CD8-positive, alpha-beta memory T cell (primary cell): ENCODE measurements around the gene GBF1. TPM values are rescaled to one million over a fixed set of nuclear protein-coding genes. Genes with fewer than 3 reads are reported as not detected.
A peak's percentile ranks its signal among the peaks of the same experiment; 100 is the strongest.

ENCODE experiments used
- CTCF ChIA-PET: fragments of 350-600 bp; sonication (Branson Sonifier 250); formaldehyde crosslinking; loops from one replicate; lab custom pipeline; 2021; ENCODE audit warnings: antibody characterized with exemption; lab: Charles Lee
- POLR2A ChIA-PET: fragments of 350-600 bp; sonication (Branson Sonifier 250); formaldehyde crosslinking; loops from one replicate; lab custom pipeline; 2021; ENCODE audit warnings: antibody characterized with exemption; lab: Charles Lee
- DNase-seq, 5 donors: peaks; one replicate each; pipeline versions ENCODE4 v3.0.0 to v3.0.0-alpha.2; 2020 to 2022; ENCODE audit warnings: mixed read lengths in 1 of 5
- H3K27ac ChIP-seq: one replicate; pipeline ENCODE4 v1.7.0; 2013; ENCODE audit warnings: low read depth, mild to moderate bottlenecking, low read length, moderate library complexity
- H3K27me3 ChIP-seq: 2 replicates; pipeline ENCODE4 v1.7.0; 2013; ENCODE audit warnings: low read length, mild to moderate bottlenecking; ENCODE audit not compliant: insufficient read depth, poor library complexity, severe bottlenecking
- H3K36me3 ChIP-seq: 2 replicates; pipeline ENCODE4 v1.7.0; 2013; ENCODE audit warnings: mild to moderate bottlenecking, low read length, moderate library complexity; ENCODE audit not compliant: insufficient read depth
- H3K4me1 ChIP-seq: 2 replicates; pipeline ENCODE4 v1.7.0; 2013; ENCODE audit warnings: mild to moderate bottlenecking, low read length, moderate library complexity; ENCODE audit not compliant: insufficient read depth
- H3K4me3 ChIP-seq: 2 replicates; pipeline ENCODE4 v1.7.0; 2013; ENCODE audit warnings: mild to moderate bottlenecking, low read length
- H3K9me3 ChIP-seq: 2 replicates; pipeline ENCODE4 v1.7.0; 2013; ENCODE audit warnings: mild to moderate bottlenecking, low read length
- H3K27ac Mint-ChIP-seq, 8 donors: one replicate each; pipeline ENCODE4 v1.8.0; 2020 to 2021; ENCODE audit warnings: mixed read lengths in 8 of 8, mild to moderate bottlenecking in 6 of 8, inconsistent platforms in 3 of 8, moderate library complexity in 3 of 8
- H3K27me3 Mint-ChIP-seq, 2 donors: one replicate each; pipeline ENCODE4 v1.8.0; 2020 to 2021; ENCODE audit warnings: mixed read lengths in 2 of 2, mild to moderate bottlenecking in 1 of 2, moderate library complexity in 1 of 2
- H3K36me3 Mint-ChIP-seq, 3 donors: one replicate each; pipeline ENCODE4 v1.8.0; 2020 to 2021; ENCODE audit warnings: mixed read lengths in 3 of 3, inconsistent platforms in 1 of 3, mild to moderate bottlenecking in 1 of 3
- H3K4me1 Mint-ChIP-seq, 3 donors: one replicate each; pipeline ENCODE4 v1.8.0; 2020 to 2021; ENCODE audit warnings: mixed read lengths in 3 of 3, inconsistent platforms in 1 of 3, mild to moderate bottlenecking in 1 of 3
- H3K4me3 Mint-ChIP-seq, 7 donors: one replicate each; pipeline ENCODE4 v1.8.0; 2020 to 2021; ENCODE audit warnings: mixed read lengths in 7 of 7, mild to moderate bottlenecking in 6 of 7, moderate library complexity in 4 of 7, inconsistent platforms in 2 of 7
- H3K9me3 Mint-ChIP-seq, 5 donors: one replicate each; pipeline ENCODE4 v1.8.0; 2020 to 2022; ENCODE audit warnings: mixed read lengths in 5 of 5, mild to moderate bottlenecking in 3 of 5, moderate library complexity in 2 of 5, inconsistent platforms in 1 of 5
- polyA plus RNA-seq: library from polyadenylated mRNA; unstranded; fragments of 300-500 nt; fragmentation: Illumina TruSeq; gene quantifications from one replicate; pipeline ENCODE4 v1.2.3, GENCODE V29; 2021
- total RNA-seq, 2 experiments: library from RNA; stranded (reverse); gene quantifications; one replicate each; pipeline ENCODE4 v1.2.3, GENCODE V29; 2021

Gene GBF1
- total and polyA plus RNA-seq, 3 experiments from 2014 or later: 21.6 to 39.2 (median 38.7) TPM

DNA sequence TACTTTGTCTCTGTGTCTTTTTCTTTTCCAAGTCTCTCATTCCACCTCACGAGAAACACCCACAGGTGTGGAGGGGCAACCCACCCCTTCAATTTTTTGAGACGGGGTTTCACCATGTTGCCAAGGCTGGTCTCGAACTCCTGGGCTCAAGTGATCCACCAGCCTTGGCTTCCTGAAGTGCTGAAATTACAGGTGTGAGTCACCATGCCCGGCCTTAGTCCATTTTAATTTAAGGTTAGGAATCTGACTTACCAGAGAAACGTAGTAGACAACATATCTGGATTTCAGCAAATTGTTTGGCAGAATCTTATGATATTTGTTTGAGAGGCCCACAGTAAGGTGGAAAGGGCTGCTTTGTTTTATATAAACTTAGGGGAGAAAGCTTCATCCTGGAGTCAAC lies 147.0 kb downstream of the GBF1 start:
- ChIA-PET CTCF (interaction anchor here (2.0 to 3.5 kb wide), 3 partner anchors 11 to 162 kb away, joined by 6 to 21 read pairs (median 7); no protein-coding TSS in a partner anchor), POLR2A (interaction anchor here (4.0 kb wide), 1 partner anchor 58 kb away, joined by 24 read pairs; the partner anchor contains the start of gene C10orf95)
- peak overlapping the region in 5 of 8 donors; percentile 86 to 100 (median 100) for H3K27ac Mint-ChIP-seq
- peaks cover 20 to 27% (median 23%) of the 10 kb centered on the region in 3 donors for H3K4me1 Mint-ChIP-seq
- peaks cover 0 to 8% of the 10 kb centered on the region in 2 donors for H3K27me3 Mint-ChIP-seq
- peaks cover 18% of the 10 kb centered on the region for H3K4me1 ChIP-seq
- no peaks in the 10 kb centered on the region for H3K9me3 ChIP-seq
- no peak overlapping the region for H3K27ac ChIP-seq
- peaks cover 0 to 24% (median 1%) of the 10 kb centered on the region in 3 donors for H3K36me3 Mint-ChIP-seq
- no peaks in the 10 kb centered on the region for H3K27me3 ChIP-seq
- H3K36me3 ChIP-seq: no peaks in the 10 kb centered on the region
- DNase-seq: no peak
- peak overlapping the region in 2 of 7 donors; percentile 51 to 97 for H3K4me3 Mint-ChIP-seq
- H3K4me3 ChIP-seq: no peak overlapping the region
- H3K9me3 Mint-ChIP-seq: no peaks in the 10 kb centered on the region

DNA sequence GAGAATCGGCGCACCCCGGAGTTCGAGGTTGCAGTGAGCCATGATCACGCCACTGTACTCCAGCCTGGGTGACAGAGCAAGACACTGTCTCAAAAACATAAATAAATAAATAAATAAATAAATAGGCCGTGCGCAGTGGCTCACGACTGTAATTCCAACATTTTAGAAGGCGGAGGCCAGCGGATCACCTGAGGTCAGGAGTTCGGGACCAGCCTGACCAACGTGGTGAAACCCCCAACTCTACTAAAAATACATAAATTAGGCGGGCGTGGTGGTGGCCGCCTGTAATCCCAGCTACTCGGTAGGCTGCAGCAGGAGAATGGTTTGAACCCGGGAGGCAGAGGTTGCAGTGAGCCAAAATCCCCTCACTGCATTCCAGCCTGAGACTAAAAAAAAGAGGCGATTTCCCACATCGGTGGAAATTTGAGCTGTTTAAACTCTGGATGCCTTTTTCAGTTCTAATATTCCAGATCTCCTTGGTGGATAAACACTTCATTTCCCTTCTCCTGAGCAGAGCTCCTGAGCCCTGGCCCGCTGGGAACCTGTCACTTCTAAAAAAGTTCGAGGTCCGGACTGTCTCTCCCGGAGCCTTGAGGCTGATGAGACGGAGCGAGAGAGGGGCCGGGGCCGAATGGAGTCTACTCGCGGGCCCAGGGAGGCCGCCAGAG lies 148.2 kb downstream of the GBF1 start:
- H3K4me3 ChIP-seq: peak overlapping the region; percentile 100
- Mint-ChIP-seq H3K4me1 (peaks cover 29 to 40% (median 30%) of the 10 kb centered on the region in 3 donors), H3K27me3 (peaks cover 0 to 8% of the 10 kb centered on the region in 2 donors), H3K4me3 (peak overlapping the region; percentile 89 to 97 (median 96)), H3K36me3 (peaks cover 0 to 37% (median 1%) of the 10 kb centered on the region in 3 donors), H3K27ac (peak overlapping the region; percentile 98 to 100 (median 100)), H3K9me3 (no peaks in the 10 kb centered on the region)
- no peaks in the 10 kb centered on the region for H3K27me3 ChIP-seq
- peak overlapping the region; percentile 100 for H3K27ac ChIP-seq
- ChIA-PET POLR2A (interaction anchor here (0.6 to 4.0 kb wide), 8 partner anchors 10 to 191 kb away, joined by 3 to 30 read pairs (median 3); partner anchors contain the start of genes ACTR1A, C10orf95, FBXL15 and GBF1), CTCF (interaction anchor here (0.7 to 5.0 kb wide), 28 partner anchors 9 to 224 kb away, joined by 3 to 34 read pairs (median 6); partner anchors contain the start of genes ACTR1A, C10orf95, CUEDC2 and ELOVL3)
- no peak for DNase-seq
- no peaks in the 10 kb centered on the region for H3K9me3 ChIP-seq
- peaks cover 22% of the 10 kb centered on the region for H3K4me1 ChIP-seq
- H3K36me3 ChIP-seq: no peaks in the 10 kb centered on the region

DNA sequence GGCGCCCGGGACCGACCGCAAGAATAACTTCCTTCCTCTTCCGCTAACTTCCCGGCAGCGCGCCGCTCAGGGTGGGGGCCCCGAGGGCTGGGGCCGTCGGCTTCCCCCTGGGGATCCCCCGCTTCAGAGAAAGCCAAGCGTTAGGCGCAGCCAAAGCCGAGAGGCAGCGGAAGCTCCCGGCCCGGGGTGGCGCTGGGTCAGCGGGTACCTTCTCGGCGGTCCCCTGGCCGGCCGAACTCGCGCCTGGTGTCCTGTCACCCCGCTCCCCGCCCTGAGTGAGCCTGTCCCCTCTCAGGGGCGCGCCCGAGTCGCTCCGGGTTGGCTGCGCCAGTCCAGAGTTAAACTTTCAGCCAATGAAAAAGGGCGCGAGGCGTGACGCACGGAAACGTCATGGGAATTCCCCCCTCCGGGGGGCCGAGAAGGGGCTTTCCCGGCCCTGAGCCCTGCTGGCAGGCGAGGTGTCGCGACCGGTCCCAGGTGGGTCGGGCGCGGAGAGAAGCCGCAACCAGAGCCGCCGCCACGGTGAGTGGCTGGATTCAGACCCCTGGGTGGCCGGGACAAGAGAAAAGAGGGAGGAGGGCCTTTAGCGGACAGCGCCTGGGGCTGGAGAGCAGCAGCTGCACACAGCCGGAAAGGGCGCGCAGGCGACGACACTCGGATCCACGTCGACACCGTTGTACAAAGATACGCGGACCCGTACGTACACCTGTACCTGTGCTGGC lies 148.9 kb downstream of the GBF1 start:
- peaks cover 31 to 44% (median 32%) of the 10 kb centered on the region in 3 donors for H3K4me1 Mint-ChIP-seq
- ChIA-PET CTCF (interaction anchor here (0.6 to 5.0 kb wide), 30 partner anchors 9 to 262 kb away, joined by 3 to 34 read pairs (median 6); partner anchors contain the start of genes ACTR1A, C10orf95, CUEDC2 and ELOVL3), POLR2A (interaction anchor here (0.6 to 4.0 kb wide), 11 partner anchors 10 to 190 kb away, joined by 3 to 30 read pairs (median 4); partner anchors contain the start of genes ACTR1A, C10orf95, FBXL15 and GBF1)
- peaks cover 0 to 8% of the 10 kb centered on the region in 2 donors for H3K27me3 Mint-ChIP-seq
- Histone ChIP-seq H3K27ac (peak overlapping the region; percentile 100), H3K9me3 (no peaks in the 10 kb centered on the region), H3K4me1 (peaks cover 29% of the 10 kb centered on the region), H3K36me3 (no peaks in the 10 kb centered on the region), H3K4me3 (peak overlapping the region; percentile 100), H3K27me3 (no peaks in the 10 kb centered on the region)
- peak overlapping the region; percentile 98 to 100 (median 100) for H3K27ac Mint-ChIP-seq
- H3K36me3 Mint-ChIP-seq: peaks cover 0 to 40% (median 1%) of the 10 kb centered on the region in 3 donors
- peak overlapping the region; percentile 89 to 97 (median 96) for H3K4me3 Mint-ChIP-seq
- peak; percentile 97 to 100 (median 99) for DNase-seq
- no peaks in the 10 kb centered on the region for H3K9me3 Mint-ChIP-seq

DNA sequence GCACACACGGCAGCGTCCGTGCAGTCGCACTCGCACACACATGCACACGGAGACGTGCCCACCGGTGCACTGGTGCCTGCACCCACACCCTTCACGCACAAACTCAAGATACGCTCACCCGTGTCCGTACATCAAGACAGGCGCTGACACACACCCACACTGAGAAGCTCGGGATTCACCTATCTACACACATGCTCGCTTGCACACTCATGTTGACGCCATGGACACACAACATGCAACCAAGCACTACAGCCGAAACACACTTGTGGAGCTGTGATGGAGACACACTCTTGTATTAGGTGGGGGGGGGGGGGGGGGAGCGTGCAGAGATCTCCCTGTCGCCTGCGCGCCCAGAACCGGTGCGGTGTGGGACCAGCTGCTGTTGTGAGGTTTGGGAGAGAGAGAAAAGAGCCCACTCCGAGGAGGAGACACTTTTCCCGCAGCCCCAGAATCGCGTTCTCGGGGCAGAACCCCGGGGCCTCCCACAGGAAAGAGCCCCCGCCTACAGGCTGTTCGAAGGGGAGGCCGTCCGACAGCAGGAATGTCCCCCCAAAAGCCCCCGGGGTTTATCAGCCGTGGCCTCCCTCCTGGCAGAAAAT lies 149.6 kb downstream of the GBF1 start:
- Histone ChIP-seq H3K4me1 (peaks cover 32% of the 10 kb centered on the region), H3K9me3 (no peaks in the 10 kb centered on the region), H3K36me3 (no peaks in the 10 kb centered on the region), H3K27me3 (no peaks in the 10 kb centered on the region), H3K27ac (peak overlapping the region; percentile 100), H3K4me3 (peak overlapping the region; percentile 100)
- Mint-ChIP-seq H3K27ac (peak overlapping the region; percentile 98 to 100 (median 100)), H3K9me3 (no peaks in the 10 kb centered on the region), H3K4me1 (peaks cover 35 to 50% (median 37%) of the 10 kb centered on the region in 3 donors), H3K4me3 (peak overlapping the region; percentile 89 to 97 (median 96)), H3K27me3 (peaks cover 0 to 8% of the 10 kb centered on the region in 2 donors), H3K36me3 (peaks cover 0 to 46% (median 1%) of the 10 kb centered on the region in 3 donors)
- peak in 1 of 5 donors; percentile 69 for DNase-seq
- CTCF ChIA-PET: interaction anchor here (0.6 to 5.0 kb wide), 17 partner anchors 9 to 250 kb away, joined by 3 to 34 read pairs (median 4); partner anchors contain the start of genes ACTR1A, C10orf95, SUFU and TRIM8
- POLR2A ChIA-PET: interaction anchor here (0.6 to 4.0 kb wide), 9 partner anchors 25 to 275 kb away, joined by 3 to 30 read pairs (median 4); partner anchors contain the start of genes ACTR1A, C10orf95, FBXL15 and LDB1

DNA sequence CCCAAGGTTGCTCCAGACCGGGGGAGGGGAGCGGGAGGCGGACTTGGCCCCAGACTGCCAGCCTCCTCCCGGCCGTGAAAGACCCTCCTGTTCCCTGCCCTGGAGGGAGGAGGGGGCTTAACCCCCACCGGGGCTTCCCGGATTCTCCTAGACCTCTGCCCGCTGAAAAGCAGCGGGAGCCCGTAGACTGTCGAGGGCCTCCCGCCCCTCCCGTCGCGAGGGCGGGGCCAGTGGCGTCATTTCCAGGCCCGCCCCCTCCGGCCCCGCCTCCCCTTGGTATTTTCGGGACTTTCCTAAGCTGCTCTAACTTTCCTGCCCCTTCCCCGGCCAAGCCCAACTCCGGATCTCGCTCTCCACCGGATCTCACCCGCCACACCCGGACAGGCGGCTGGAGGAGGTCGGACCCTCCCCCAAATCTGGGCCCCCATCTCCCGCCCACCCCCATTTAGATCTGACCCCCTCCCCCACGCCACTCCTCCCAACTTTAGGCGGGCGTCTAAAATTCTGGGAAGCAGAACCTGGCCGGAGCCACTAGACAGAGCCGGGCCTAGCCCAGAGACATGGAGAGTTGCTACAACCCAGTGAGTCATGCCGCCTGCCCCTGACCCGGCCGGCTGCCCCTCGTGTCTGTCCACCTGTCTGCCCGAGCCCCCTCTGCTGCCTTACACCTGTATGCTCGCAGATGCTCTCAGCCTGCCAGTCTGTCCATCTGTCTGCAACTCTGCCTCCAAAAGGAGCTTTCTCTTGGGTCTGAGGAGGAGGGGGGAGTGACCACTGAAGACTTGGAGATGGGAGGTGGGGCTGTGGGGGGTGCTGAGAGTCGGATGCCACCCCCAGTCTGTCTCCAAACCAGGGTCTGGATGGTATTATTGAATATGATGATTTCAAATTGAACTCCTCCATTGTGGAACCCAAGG lies 150.3 kb downstream of the GBF1 start, which contains the start of gene NFKB2:
Gene NFKB2, plus strand, starts transcription at position 306 of the 917 bp plus-strand sequence. Its CDS starts 255 bp downstream, at position 561.
- H3K4me1 Mint-ChIP-seq: peaks cover 35 to 54% (median 37%) of the 10 kb centered on the region in 3 donors
- H3K27me3 Mint-ChIP-seq: peaks cover 0 to 8% of the 10 kb centered on the region in 2 donors
- H3K4me3 Mint-ChIP-seq: peak within 1 kb of the TSS; percentile 89 to 97 (median 96)
- H3K27me3 ChIP-seq: no peaks in the 10 kb centered on the region
- ChIA-PET CTCF (interaction anchor here (0.7 to 5.9 kb wide), 16 partner anchors 9 to 249 kb away, joined by 3 to 64 read pairs (median 4); partner anchors contain the start of genes ACTR1A, C10orf95, SUFU and TRIM8), POLR2A (interaction anchor here (0.6 to 4.0 kb wide), 9 partner anchors 25 to 275 kb away, joined by 3 to 30 read pairs (median 5); partner anchors contain the start of genes ACTR1A, C10orf95, FBXL15 and LDB1)
- H3K36me3 ChIP-seq: no peaks in the 10 kb centered on the region
- peak within 1 kb of the TSS; percentile 100 for H3K4me3 ChIP-seq
- H3K27ac ChIP-seq: peak within 1 kb of the TSS; percentile 100
- no peaks in the 10 kb centered on the region for H3K9me3 ChIP-seq
- H3K9me3 Mint-ChIP-seq: no peaks in the 10 kb centered on the region
- peak; percentile 91 to 95 (median 91) for DNase-seq
- peaks cover 38% of the 10 kb centered on the region for H3K4me1 ChIP-seq
- peak within 1 kb of the TSS; percentile 98 to 100 (median 100) for H3K27ac Mint-ChIP-seq
- peaks cover 0 to 52% (median 0%) of the 10 kb centered on the region in 3 donors for H3K36me3 Mint-ChIP-seq

DNA sequence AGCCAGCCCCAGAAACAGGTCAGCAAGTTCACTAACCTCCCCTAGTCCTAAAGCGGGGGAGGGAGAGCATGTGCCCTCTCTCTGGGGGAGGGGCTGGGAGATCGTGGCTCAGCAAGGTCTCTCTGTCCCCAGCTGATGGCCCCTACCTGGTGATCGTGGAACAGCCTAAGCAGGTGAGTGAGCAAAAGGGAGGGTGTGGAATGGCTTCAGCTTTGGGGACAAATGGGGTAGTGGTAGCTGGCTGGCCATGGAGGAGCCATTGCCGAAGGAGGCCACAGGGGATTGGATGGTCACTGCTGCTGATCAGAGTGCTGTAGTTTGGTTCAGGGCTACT lies 151.0 kb downstream of the GBF1 start:
- Mint-ChIP-seq H3K27me3 (peaks cover 0 to 8% of the 10 kb centered on the region in 2 donors), H3K9me3 (no peaks in the 10 kb centered on the region), H3K4me3 (peak overlapping the region; percentile 89 to 97 (median 96)), H3K36me3 (peaks cover 0 to 57% (median 0%) of the 10 kb centered on the region in 3 donors), H3K4me1 (peaks cover 35 to 54% (median 37%) of the 10 kb centered on the region in 3 donors), H3K27ac (peak overlapping the region; percentile 98 to 100 (median 100))
- H3K9me3 ChIP-seq: no peaks in the 10 kb centered on the region
- H3K36me3 ChIP-seq: peaks cover 3% of the 10 kb centered on the region
- DNase-seq: no peak
- ChIA-PET CTCF (interaction anchor here (4.3 to 5.9 kb wide), 3 partner anchors 54 to 165 kb away, joined by 25 to 64 read pairs (median 34); partner anchors contain the start of gene C10orf95), POLR2A (interaction anchor here (1.1 to 4.0 kb wide), 5 partner anchors 24 to 248 kb away, joined by 3 to 30 read pairs (median 4); partner anchors contain the start of genes C10orf95, FBXL15 and TRIM8)
- peak overlapping the region; percentile 100 for H3K4me3 ChIP-seq
- H3K4me1 ChIP-seq: peaks cover 38% of the 10 kb centered on the region
- H3K27me3 ChIP-seq: no peaks in the 10 kb centered on the region
- H3K27ac ChIP-seq: peak overlapping the region; percentile 100
